CD14-positive monocyte (primary cell): ENCODE data around the gene FOSB. TPM values are rescaled to one million over a fixed set of nuclear protein-coding genes. Genes with fewer than 3 reads are reported as not detected.

Experiments used
- DNase-seq, 3 donors: peaks; one replicate each; pipeline ENCODE4 v3.0.0-alpha.2; 2011 to 2022
- H2AFZ ChIP-seq: 2 replicates; pipeline ENCODE4 v1.6.0; 2012; ENCODE audit warnings: mild to moderate bottlenecking, low read depth, low read length, inconsistent platforms; ENCODE audit not compliant: insufficient read depth, poor library complexity, severe bottlenecking
- H3K27ac ChIP-seq, 2 donors: 1 replicate in 1 of 2; 2 replicates in 1 of 2; pipeline ENCODE4 v1.5.1; 2012 to 2013; ENCODE audit warnings: low read length in 2 of 2, control low read depth in 1 of 2, inconsistent platforms in 1 of 2, low read depth in 1 of 2, mild to moderate bottlenecking in 1 of 2
- H3K27me3 ChIP-seq, 2 donors: one replicate each; pipeline versions ENCODE4 v1.6.0 to v1.6.1; 2011 to 2013; ENCODE audit warnings: low read length in 2 of 2; ENCODE audit not compliant: control insufficient read depth in 2 of 2, insufficient read depth in 2 of 2
- H3K36me3 ChIP-seq, 2 donors: replicated peaks in 1 of 2; 1 replicate in 1 of 2; 2 replicates in 1 of 2; pipeline versions ENCODE4 v1.5.1 to v1.6.1; 2012 to 2013; ENCODE audit warnings: low read length in 2 of 2, control low read depth in 1 of 2, inconsistent platforms in 1 of 2, mild to moderate bottlenecking in 1 of 2; ENCODE audit not compliant: insufficient read depth in 2 of 2, control insufficient read depth in 1 of 2
- H3K4me1 ChIP-seq, 2 donors: 1 replicate in 1 of 2; 2 replicates in 1 of 2; pipeline versions ENCODE4 v1.5.1 to v1.6.1; 2012 to 2013; ENCODE audit warnings: low read length in 2 of 2, control low read depth in 1 of 2, inconsistent platforms in 1 of 2, mild to moderate bottlenecking in 1 of 2, moderate library complexity in 1 of 2; ENCODE audit not compliant: insufficient read depth in 2 of 2, control insufficient read depth in 1 of 2
- H3K4me2 ChIP-seq: replicated peaks from 2 replicates; pipeline ENCODE3; 2012; ENCODE audit warnings: low read length, moderate library complexity, mild to moderate bottlenecking; ENCODE audit not compliant: poor library complexity, severe bottlenecking; ENCODE audit errors: extremely low read depth
- H3K4me3 ChIP-seq, 3 experiments: fragments of 200-600 bp in 1 of 3; sonication (generic) in 1 of 3; replicated peaks in 1 of 3; 1 replicate in 2 of 3; 2 replicates in 1 of 3; pipeline ENCODE4 v1.5.1; 2011 to 2013; ENCODE audit warnings: low read length in 3 of 3, mild to moderate bottlenecking in 3 of 3, control low read depth in 2 of 3, low read depth in 2 of 3, inconsistent platforms in 1 of 3, moderate library complexity in 1 of 3
- H3K79me2 ChIP-seq: 2 replicates; pipeline ENCODE4 v1.6.0; 2012; ENCODE audit warnings: mild to moderate bottlenecking, control low read depth, inconsistent platforms, low read length, moderate library complexity; ENCODE audit not compliant: insufficient read depth
- H3K9ac ChIP-seq: 2 replicates; pipeline ENCODE4 v1.6.0; 2017; ENCODE audit warnings: low read length, mild to moderate bottlenecking; ENCODE audit not compliant: insufficient read depth, poor library complexity, severe bottlenecking
- H3K9me3 ChIP-seq, 2 donors: replicated peaks in 1 of 2; 1 replicate in 1 of 2; 2 replicates in 1 of 2; pipeline versions ENCODE4 v1.5.1 to v1.6.1; 2012 to 2013; ENCODE audit warnings: low read length in 2 of 2, control low read depth in 1 of 2; ENCODE audit not compliant: control insufficient read depth in 1 of 2, insufficient read depth in 1 of 2
- H4K20me1 ChIP-seq: 2 replicates; pipeline ENCODE4 v1.6.0; 2012; ENCODE audit warnings: mild to moderate bottlenecking, low read length, control low read depth, moderate library complexity; ENCODE audit not compliant: insufficient read depth
- H3K27ac Mint-ChIP-seq, 7 donors: one replicate each; pipeline ENCODE4 v1.8.0; 2020; ENCODE audit warnings: mild to moderate bottlenecking in 7 of 7, mixed read lengths in 7 of 7, moderate library complexity in 6 of 7, inconsistent platforms in 2 of 7
- H3K27me3 Mint-ChIP-seq, 3 donors: one replicate each; pipeline ENCODE4 v1.8.0; 2021 to 2022; ENCODE audit warnings: low read depth in 3 of 3, mild to moderate bottlenecking in 3 of 3, mixed read lengths in 3 of 3, moderate library complexity in 3 of 3, inconsistent platforms in 1 of 3
- H3K36me3 Mint-ChIP-seq, 2 donors: one replicate each; pipeline ENCODE4 v1.8.0; 2020; ENCODE audit warnings: mixed read lengths in 2 of 2, inconsistent platforms in 1 of 2, mild to moderate bottlenecking in 1 of 2
- H3K4me1 Mint-ChIP-seq: one replicate; pipeline ENCODE4 v1.8.0; 2020; ENCODE audit warnings: mild to moderate bottlenecking, mixed read lengths
- H3K4me3 Mint-ChIP-seq, 2 donors: one replicate each; pipeline ENCODE4 v1.8.0; 2020; ENCODE audit warnings: mild to moderate bottlenecking in 2 of 2, mixed read lengths in 2 of 2, moderate library complexity in 1 of 2
- H3K9me3 Mint-ChIP-seq, 7 donors: one replicate each; pipeline ENCODE4 v1.8.0; 2020 to 2022; ENCODE audit warnings: mixed read lengths in 7 of 7, mild to moderate bottlenecking in 6 of 7, moderate library complexity in 6 of 7, inconsistent platforms in 2 of 7
- WGBS: methylation state at CpG from one replicate; pipeline ENCODE4 v1.1.5; 2013; ENCODE audit warnings: missing lambda C conversion rate; ENCODE audit not compliant: insufficient coverage; 5-methylcytosine and 5-hydroxymethylcytosine counted together
- intact Hi-C, 2 donors: fragments of 100-400 bp; cut with micrococcal nuclease; formaldehyde crosslinking; loops; one replicate each; pipeline versions ENCODE4 v1.15.0 to v1.15.1; 2023
- polyA plus RNA-seq, 3 donors: library from polyadenylated mRNA; depleted of rRNA in 1 of 3; unstranded in 2 of 3; stranded (reverse) in 1 of 3; fragments of 300-500 nt in 2 of 3; fragments of >200 nt in 1 of 3; fragmentation: Illumina TruSeq in 2 of 3; gene quantifications; 1 replicate in 2 of 3; 2 replicates in 1 of 3; pipeline ENCODE4 v1.2.3, GENCODE V29; 2012 to 2021
- TF ChIP-seq, protein P1 (sequence below): fragments of 200-600 bp; IDR thresholded peaks from one replicate; pipeline ENCODE4 v1.8.0; 2022; ENCODE audit warnings: antibody characterized with exemption, mild to moderate bottlenecking

Gene FOSB
- polyA plus RNA-seq, 3 donors = 27.3 to 840 (median 28.2) TPM

GRCh38 chr19:45522010-45522941 lies 54.5 kb downstream of the FOSB start:
- Histone ChIP-seq H3K79me2 (peaks cover 54% of the 10 kb centered on the region), H3K9me3 (no peaks in the 10 kb centered on the region), H3K4me3 (peak overlapping the region in 1 of 3 experiments; percentile 34), H3K27ac (peak overlapping the region; percentile 67 to 91), H3K4me2 (peak overlapping the region; percentile 38), H4K20me1 (peaks cover 99% of the 10 kb centered on the region), H2AFZ (no peak overlapping the region), H3K36me3 (peaks cover 89 to 92% of the 10 kb centered on the region in 2 donors), H3K4me1 (peaks cover 71 to 77% of the 10 kb centered on the region in 2 donors), H3K9ac (peak overlapping the region; percentile 8), H3K27me3 (no peaks in the 10 kb centered on the region)
- H3K9me3 Mint-ChIP-seq = no peaks in the 10 kb centered on the region
- WGBS = 100% methylated on average over 11 of the region's 24 CpGs
- DNase-seq = no peak
- intact Hi-C loops = loop anchor here (2.0 to 10.0 kb wide), 5 partner anchors 35 to 160 kb away; partner anchors contain the start of gene OPA3 (in 1 of the 2)
- H3K4me3 Mint-ChIP-seq = no peak overlapping the region
- H3K36me3 Mint-ChIP-seq = peaks cover 73 to 98% of the 10 kb centered on the region in 2 donors
- TF ChIP-seq, protein P1, sequence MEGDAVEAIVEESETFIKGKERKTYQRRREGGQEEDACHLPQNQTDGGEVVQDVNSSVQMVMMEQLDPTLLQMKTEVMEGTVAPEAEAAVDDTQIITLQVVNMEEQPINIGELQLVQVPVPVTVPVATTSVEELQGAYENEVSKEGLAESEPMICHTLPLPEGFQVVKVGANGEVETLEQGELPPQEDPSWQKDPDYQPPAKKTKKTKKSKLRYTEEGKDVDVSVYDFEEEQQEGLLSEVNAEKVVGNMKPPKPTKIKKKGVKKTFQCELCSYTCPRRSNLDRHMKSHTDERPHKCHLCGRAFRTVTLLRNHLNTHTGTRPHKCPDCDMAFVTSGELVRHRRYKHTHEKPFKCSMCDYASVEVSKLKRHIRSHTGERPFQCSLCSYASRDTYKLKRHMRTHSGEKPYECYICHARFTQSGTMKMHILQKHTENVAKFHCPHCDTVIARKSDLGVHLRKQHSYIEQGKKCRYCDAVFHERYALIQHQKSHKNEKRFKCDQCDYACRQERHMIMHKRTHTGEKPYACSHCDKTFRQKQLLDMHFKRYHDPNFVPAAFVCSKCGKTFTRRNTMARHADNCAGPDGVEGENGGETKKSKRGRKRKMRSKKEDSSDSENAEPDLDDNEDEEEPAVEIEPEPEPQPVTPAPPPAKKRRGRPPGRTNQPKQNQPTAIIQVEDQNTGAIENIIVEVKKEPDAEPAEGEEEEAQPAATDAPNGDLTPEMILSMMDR = no peak
- peaks cover 55% of the 10 kb centered on the region for H3K4me1 Mint-ChIP-seq
- peaks cover 1 to 4% (median 3%) of the 10 kb centered on the region in 3 donors for H3K27me3 Mint-ChIP-seq
- H3K27ac Mint-ChIP-seq = peak overlapping the region; percentile 92 to 98 (median 94)

DNA sequence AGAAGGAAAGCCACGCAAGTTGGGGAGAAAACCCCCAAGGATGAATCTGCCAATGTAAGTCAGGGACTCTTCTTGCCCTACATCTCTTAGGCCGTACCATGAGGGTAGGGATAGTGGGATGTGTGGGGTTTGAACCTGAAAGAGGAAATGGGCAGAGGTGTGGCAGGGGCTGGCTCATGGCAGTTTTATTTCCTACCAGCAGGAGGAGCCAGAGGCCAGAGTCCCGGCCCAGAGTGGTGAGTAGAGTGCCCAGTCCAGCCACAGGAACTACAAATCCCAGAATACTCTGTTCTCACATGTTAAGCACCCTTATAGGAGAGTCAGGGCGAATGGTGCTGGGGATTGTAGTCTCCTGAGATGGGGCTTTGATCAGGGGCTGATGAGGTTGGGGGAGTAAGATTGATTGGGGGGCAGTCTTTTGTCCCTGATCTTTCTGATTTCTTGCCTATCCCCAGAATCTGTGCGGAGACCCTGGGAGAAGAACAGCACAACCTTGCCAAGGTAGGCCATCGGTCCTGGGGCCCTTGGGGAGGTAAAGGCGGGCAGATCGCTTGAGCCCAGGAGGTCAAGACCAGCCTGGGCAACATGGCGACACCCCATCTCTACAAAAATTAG lies 56.0 kb downstream of the FOSB start:
- H3K79me2 ChIP-seq = peaks cover 40% of the 10 kb centered on the region
- peaks cover 67% of the 10 kb centered on the region for H3K4me1 Mint-ChIP-seq
- peak overlapping the region in 1 of 2 donors; percentile 30 for H3K4me3 Mint-ChIP-seq
- H3K36me3 Mint-ChIP-seq = peaks cover 71 to 96% of the 10 kb centered on the region in 2 donors
- intact Hi-C loops = loop anchor here (2.0 to 10.0 kb wide), 5 partner anchors 34 to 159 kb away; partner anchors contain the start of gene OPA3 (in 1 of the 2)
- peak overlapping the region in 1 of 3 experiments; percentile 45 for H3K4me3 ChIP-seq
- peak; percentile 88 to 93 (median 91) for DNase-seq
- peak overlapping the region; percentile 59 for H3K4me2 ChIP-seq
- peaks cover 82 to 87% of the 10 kb centered on the region in 2 donors for H3K36me3 ChIP-seq
- peaks cover 0 to 8% of the 10 kb centered on the region in 2 donors for H3K27me3 ChIP-seq
- peaks cover 16 to 19% (median 16%) of the 10 kb centered on the region in 3 donors for H3K27me3 Mint-ChIP-seq
- H3K27ac ChIP-seq = peak overlapping the region; percentile 67 to 91
- H3K27ac Mint-ChIP-seq = peak overlapping the region; percentile 92 to 98 (median 94)
- H3K9me3 ChIP-seq = no peaks in the 10 kb centered on the region
- TF ChIP-seq, protein P1 = peak; percentile 88
- H3K9ac ChIP-seq = peak overlapping the region; percentile 28
- H3K4me1 ChIP-seq = peaks cover 78 to 84% of the 10 kb centered on the region in 2 donors
- H2AFZ ChIP-seq = no peak overlapping the region
- peaks cover 0 to 4% (median 2%) of the 10 kb centered on the region in 7 donors for H3K9me3 Mint-ChIP-seq
- peaks cover 99% of the 10 kb centered on the region for H4K20me1 ChIP-seq
- WGBS = no CpG with 5 or more reads among the region's 9 CpGs
